ENCODE data around the gene MRPS18C. TPM values are rescaled to one million over a fixed set of nuclear protein-coding genes. Genes with fewer than 3 reads are reported as not detected.
A peak's percentile ranks its signal among the peaks of the same experiment; 100 is the strongest.

Gene MRPS18C
- total and polyA plus RNA-seq, 9 of the 15 experiments (the other 6 are each of a cell fraction or from before 2014, with no cell fraction given), result 54.3 to 390 (median 138) TPM

GRCh38 chr4:83484500-83485461 is 28.9 kb downstream of the MRPS18C start, which contains the start of gene ABRAXAS1 (continued):
- TF ChIP-seq BRF2 (IDR thresholded peaks at IDR 0.05; ENCODE audit: borderline replicate concordance, insufficient read depth, insufficient read length) (no peak), ZNF318 (IDR thresholded peaks at IDR 0.05; ENCODE audit: borderline replicate concordance in 1 of 2, low read depth in 1 of 2) (no peak), ZNF395 (CRISPR knock-in tag; IDR thresholded peaks at IDR 0.05) (peak; percentile 44; the same call in 1 of the 2 replicates), MTA3 (IDR thresholded peaks at IDR 0.05; ENCODE audit: borderline replicate concordance) (peak; percentile 57; the same call in 1 of the 2 replicates), ASH1L (IDR thresholded peaks at IDR 0.05; ENCODE audit: borderline replicate concordance, low read depth, partially characterized antibody) (peak; percentile 36), POLR2AphosphoS5 (IDR thresholded peaks at IDR 0.05; ENCODE audit: control insufficient read depth, insufficient read depth, low read depth, low read length) (peak; percentile 71), ZNF224 (CRISPR knock-in tag; IDR thresholded peaks at IDR 0.05) (no peak), HMGXB4 (CRISPR knock-in tag; IDR thresholded peaks at IDR 0.05) (peak; percentile 73; the same call in 1 of the 2 replicates), CREB5 (CRISPR knock-in tag; IDR thresholded peaks at IDR 0.05) (no peak)
